ENCODE data around the gene SLC25A13. TPM values are rescaled to one million over a fixed set of nuclear protein-coding genes. Genes with fewer than 3 reads are reported as not detected.

SLC25A13 gene
- total and polyA plus RNA-seq, 9 of the 15 experiments (the other 6 are each of a cell fraction or from before 2014, with no cell fraction given), result 21.4 to 80.2 (median 58.7) TPM

DNA sequence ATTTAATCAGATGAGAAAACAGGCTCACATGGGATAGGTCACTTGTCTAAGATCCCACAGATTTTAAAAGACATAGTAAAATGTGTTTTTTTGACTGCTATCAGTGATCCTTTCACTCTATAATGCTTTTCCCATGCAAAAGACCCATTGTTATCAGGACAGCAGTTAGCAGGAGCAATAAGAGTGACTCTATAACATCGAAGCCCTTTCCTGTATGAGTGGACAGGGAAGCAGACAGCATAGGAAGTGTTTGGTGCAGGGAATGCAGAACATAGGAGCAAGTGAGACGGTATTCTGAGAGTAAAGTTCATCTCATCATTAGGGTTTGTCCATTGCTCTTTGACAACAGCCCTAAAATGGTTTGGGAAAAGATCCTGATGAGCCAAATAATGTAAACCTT lies 68.5 kb downstream of the SLC25A13 start:
- H4K20me1 ChIP-seq (replicated peaks; ENCODE audit: control insufficient read depth, insufficient read depth, low read length), result no peaks in the 10 kb centered on the region
- H3K4me3 ChIP-seq, result no peak overlapping the region
- DNase-seq (ENCODE audit: extremely low read depth in 1 of 4, low spot score in 3 of 4), result no peak
- no peak overlapping the region for H3K27ac ChIP-seq (ENCODE audit: extremely low read depth, low read depth, low read length)
- intact Hi-C loops (cut with micrococcal nuclease) (no loop called here), in situ Hi-C loops (cut with MboI) (no loop called here)
- no peaks in the 10 kb centered on the region for H3K9me3 ChIP-seq (replicated peaks; ENCODE audit: control insufficient read depth, insufficient read depth, low read depth, low read length)
- no peak overlapping the region for H3K9ac ChIP-seq (ENCODE audit: insufficient read depth in 1 of 2, low read depth in 2 of 2, low read length in 2 of 2)
- H3K4me1 ChIP-seq (replicated peaks in 1 of 2; ENCODE audit: control insufficient read depth in 2 of 2, insufficient read depth in 2 of 2, low read length in 2 of 2), result peaks cover 11 to 23% of the 10 kb centered on the region in 2 experiments
- no peaks in the 10 kb centered on the region for H3K9me1 ChIP-seq (ENCODE audit: control insufficient read depth, insufficient read depth, low read length)
- no peaks in the 10 kb centered on the region for H3K36me3 ChIP-seq (ENCODE audit: control insufficient read depth, insufficient read depth, low read length)
- no peaks in the 10 kb centered on the region for H3K27me3 ChIP-seq (ENCODE audit: control insufficient read depth in 2 of 2, insufficient read depth in 2 of 2, low read length in 2 of 2)
- no TSS peak for BruUV-seq (replicated peaks)
- WGBS (ENCODE audit: insufficient coverage, low coverage, missing lambda C conversion rate), result 27% methylated on average over 2 of the region's 2 CpGs
- POLR2A ChIA-PET, result interaction anchor here (0.9 kb wide), 1 partner anchor 14 kb away, joined by 3 read pairs; no protein-coding TSS in a partner anchor
- H3K4me2 ChIP-seq (ENCODE audit: insufficient read depth, low read length), result peak overlapping the region; percentile 17; the same call in 1 of the 2 replicates
- H3K79me2 ChIP-seq (ENCODE audit: control insufficient read depth, insufficient read depth, low read length), result peaks cover 50% of the 10 kb centered on the region
- peak; percentile 57 for FAIRE-seq
- peak; percentile 72 for ATAC-seq
- CTCF ChIA-PET (ENCODE audit: low intra/inter-chr PET ratio), result no interaction called here
- no peak overlapping the region for H2AFZ ChIP-seq (ENCODE audit: low read depth, low read length)
- TF ChIP-seq, protein P1, sequence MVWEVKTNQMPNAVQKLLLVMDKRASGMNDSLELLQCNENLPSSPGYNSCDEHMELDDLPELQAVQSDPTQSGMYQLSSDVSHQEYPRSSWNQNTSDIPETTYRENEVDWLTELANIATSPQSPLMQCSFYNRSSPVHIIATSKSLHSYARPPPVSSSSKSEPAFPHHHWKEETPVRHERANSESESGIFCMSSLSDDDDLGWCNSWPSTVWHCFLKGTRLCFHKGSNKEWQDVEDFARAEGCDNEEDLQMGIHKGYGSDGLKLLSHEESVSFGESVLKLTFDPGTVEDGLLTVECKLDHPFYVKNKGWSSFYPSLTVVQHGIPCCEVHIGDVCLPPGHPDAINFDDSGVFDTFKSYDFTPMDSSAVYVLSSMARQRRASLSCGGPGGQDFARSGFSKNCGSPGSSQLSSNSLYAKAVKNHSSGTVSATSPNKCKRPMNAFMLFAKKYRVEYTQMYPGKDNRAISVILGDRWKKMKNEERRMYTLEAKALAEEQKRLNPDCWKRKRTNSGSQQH (CRISPR knock-in tag; IDR thresholded peaks at IDR 0.05), result no peak
- no peak for TF ChIP-seq EZH2 (IDR thresholded peaks at IDR 0.05; ENCODE audit: borderline replicate concordance, low read depth, low read length)
- TF ChIP-seq ZNF263 (CRISPR knock-in tag; IDR thresholded peaks at IDR 0.05; ENCODE audit: borderline replicate concordance), result no peak
- TF ChIP-seq GTF2A2 (tag; IDR thresholded peaks at IDR 0.05), result no peak
- TF ChIP-seq ATF4 (CRISPR knock-in tag; IDR thresholded peaks at IDR 0.05), result no peak
- TF ChIP-seq ATF1 (CRISPR knock-in tag; IDR thresholded peaks at IDR 0.05), result no peak
- no peak for TF ChIP-seq ATF1 (tag; IDR thresholded peaks at IDR 0.05)
- no peak for TF ChIP-seq ZFPM2 (CRISPR knock-in tag; IDR thresholded peaks at IDR 0.05)

Data from K562 (cell line).